ENCODE measurements around the gene AGO1.

AGO1 gene

GRCh38 chr1:35845766-35846165 lies 37.2 kb upstream of the AGO1 start:
- H3K4me3 ChIP-seq: no peak overlapping the region
- DNase-seq (ENCODE audit: low spot score): no peak
- H3K27ac ChIP-seq: peak overlapping the region; percentile 29 to 54
- TF ChIP-seq CTCF (IDR thresholded peaks at IDR 0.05): no peak

- Histone ChIP-seq H3K27ac (peak overlapping the region; percentile 49 to 64), H3K4me3 (no peak overlapping the region)
- DNase-seq (ENCODE audit: low spot score): no peak
These were observed 35.0 kb upstream of the AGO1 start for GRCh38 chr1:35847935-35848565.

GRCh38 chr1:35850051-35850450 lies 33.0 kb upstream of the AGO1 start:
- H3K27ac ChIP-seq: peak overlapping the region; percentile 45 to 82
- DNase-seq (ENCODE audit: low spot score): no peak
- no peak for TF ChIP-seq CTCF (IDR thresholded peaks at IDR 0.05)
- H3K4me3 ChIP-seq: no peak overlapping the region

More at GRCh38 chr1:35847935-35848565, 35.0 kb upstream of the AGO1 start:
- no peak for TF ChIP-seq CTCF (IDR thresholded peaks at IDR 0.05)

- H3K27ac ChIP-seq: peak overlapping the region; percentile 45 to 82
- no peak overlapping the region for H3K4me3 ChIP-seq
- TF ChIP-seq CTCF (IDR thresholded peaks at IDR 0.05): no peak
- DNase-seq (ENCODE audit: low spot score): no peak
These were observed 32.3 kb upstream of the AGO1 start for GRCh38 chr1:35850716-35851115.

GRCh38 chr1:35851132-35851869 lies 31.7 kb upstream of the AGO1 start:
- DNase-seq (ENCODE audit: low spot score): no peak
- Histone ChIP-seq H3K27ac (peak overlapping the region; percentile 45 to 82), H3K4me3 (no peak overlapping the region)

GRCh38 chr1:35852241-35852640 lies 30.8 kb upstream of the AGO1 start:
- no peak for DNase-seq (ENCODE audit: low spot score)
- TF ChIP-seq CTCF (IDR thresholded peaks at IDR 0.05): no peak
- no peak overlapping the region for H3K4me3 ChIP-seq
- H3K27ac ChIP-seq: peak overlapping the region; percentile 45 to 82

More at GRCh38 chr1:35851132-35851869, 31.7 kb upstream of the AGO1 start:
- TF ChIP-seq CTCF (IDR thresholded peaks at IDR 0.05): no peak

Data from coronary artery (tissue), 2 donors.